Immature natural killer cell (primary cell): Measurements from ENCODE around the gene DGCR6L. TPM values are rescaled to one million over a fixed set of nuclear protein-coding genes. Genes with fewer than 3 reads are reported as not detected.
"Not testable (repeated sequence)": the region's sequence is repeated elsewhere in the genome, so short reads cannot be mapped to it uniquely, and the experiment has no call there.

Experiments
- DNase-seq, 3 donors: peaks; one replicate each; pipeline ENCODE4 v3.0.0; 2022; ENCODE audit warnings: mixed read lengths in 1 of 3
- H3K27ac Mint-ChIP-seq, 6 donors: one replicate each; pipeline ENCODE4 v1.8.0; 2020; ENCODE audit warnings: mixed read lengths in 6 of 6, mild to moderate bottlenecking in 5 of 6, inconsistent platforms in 4 of 6, moderate library complexity in 3 of 6
- H3K27me3 Mint-ChIP-seq, 3 donors: one replicate each; pipeline ENCODE4 v1.8.0; 2020 to 2021; ENCODE audit warnings: low read depth in 3 of 3, mild to moderate bottlenecking in 3 of 3, mixed read lengths in 3 of 3, moderate library complexity in 3 of 3, inconsistent platforms in 1 of 3
- H3K36me3 Mint-ChIP-seq, 3 donors: one replicate each; pipeline ENCODE4 v1.8.0; 2020; ENCODE audit warnings: mixed read lengths in 3 of 3, inconsistent platforms in 2 of 3, mild to moderate bottlenecking in 2 of 3
- H3K4me1 Mint-ChIP-seq, 2 donors: one replicate each; pipeline ENCODE4 v1.8.0; 2020; ENCODE audit warnings: inconsistent platforms in 2 of 2, mild to moderate bottlenecking in 2 of 2, mixed read lengths in 2 of 2, moderate library complexity in 1 of 2
- H3K4me3 Mint-ChIP-seq, 5 donors: one replicate each; pipeline ENCODE4 v1.8.0; 2020; ENCODE audit warnings: mild to moderate bottlenecking in 5 of 5, mixed read lengths in 5 of 5, inconsistent platforms in 3 of 5, moderate library complexity in 3 of 5
- H3K9me3 Mint-ChIP-seq, 6 donors: one replicate each; pipeline ENCODE4 v1.8.0; 2020; ENCODE audit warnings: mild to moderate bottlenecking in 6 of 6, mixed read lengths in 6 of 6, inconsistent platforms in 4 of 6, moderate library complexity in 3 of 6
- polyA plus RNA-seq, 3 donors: library from polyadenylated mRNA; unstranded; fragments of 300-500 nt; fragmentation: Illumina TruSeq; gene quantifications; one replicate each; pipeline ENCODE4 v1.2.3, GENCODE V29; 2021

DGCR6L gene
- polyA plus RNA-seq, 3 donors from 2014 or later = 143 to 160 (median 147) TPM

GRCh38 chr22:20297414-20298109 lies 22.3 kb downstream of the DGCR6L start:
- Mint-ChIP-seq H3K36me3 (no peaks in the 10 kb centered on the region), H3K4me1 (peaks cover 0 to 5% of the 10 kb centered on the region in 2 donors), H3K27ac (no peak overlapping the region), H3K9me3 (no peaks in the 10 kb centered on the region), H3K27me3 (peaks cover under 1 to 10% (median 6%) of the 10 kb centered on the region in 3 donors), H3K4me3 (peak overlapping the region; percentile 66 to 82 (median 82))
- no peak for DNase-seq

- Mint-ChIP-seq H3K9me3 (no peaks in the 10 kb centered on the region), H3K27me3 (peaks cover 0 to 9% (median 4%) of the 10 kb centered on the region in 3 donors), H3K4me1 (peaks cover 0 to 5% of the 10 kb centered on the region in 2 donors), H3K36me3 (no peaks in the 10 kb centered on the region), H3K27ac (no peak overlapping the region), H3K4me3 (peak overlapping the region in 1 of 5 donors; percentile 10)
- no peak for DNase-seq
Observed at GRCh38 chr22:20296598-20296997, 23.3 kb downstream of the DGCR6L start.

GRCh38 chr22:20295262-20296064 lies 24.4 kb downstream of the DGCR6L start:
- H3K4me1 Mint-ChIP-seq = peaks cover 0 to 5% of the 10 kb centered on the region in 2 donors
- H3K27ac Mint-ChIP-seq = no peak overlapping the region
- no peak for DNase-seq
- peaks cover 0 to 3% (median 0%) of the 10 kb centered on the region in 3 donors for H3K27me3 Mint-ChIP-seq
- H3K4me3 Mint-ChIP-seq = no peak overlapping the region
- no peaks in the 10 kb centered on the region for H3K36me3 Mint-ChIP-seq
- no peaks in the 10 kb centered on the region for H3K9me3 Mint-ChIP-seq

- H3K9me3 Mint-ChIP-seq = no peaks in the 10 kb centered on the region
- H3K4me3 Mint-ChIP-seq = no peak overlapping the region
- H3K27me3 Mint-ChIP-seq = peaks cover 0 to 3% (median 1%) of the 10 kb centered on the region in 3 donors
- H3K36me3 Mint-ChIP-seq = no peaks in the 10 kb centered on the region
- no peak overlapping the region for H3K27ac Mint-ChIP-seq
- H3K4me1 Mint-ChIP-seq = no peaks in the 10 kb centered on the region
- DNase-seq = no peak
Observed at GRCh38 chr22:20292673-20293232, 27.1 kb downstream of the DGCR6L start.

GRCh38 chr22:20292108-20292507 lies 27.8 kb downstream of the DGCR6L start:
- Mint-ChIP-seq H3K4me1 (no peaks in the 10 kb centered on the region), H3K36me3 (no peaks in the 10 kb centered on the region), H3K27me3 (peaks cover 0 to 2% (median 1%) of the 10 kb centered on the region in 3 donors), H3K27ac (no peak overlapping the region), H3K9me3 (no peaks in the 10 kb centered on the region), H3K4me3 (no peak overlapping the region)
- DNase-seq = no peak

GRCh38 chr22:20291604-20292063 lies 28.2 kb downstream of the DGCR6L start:
- H3K9me3 Mint-ChIP-seq = no peaks in the 10 kb centered on the region
- H3K4me3 Mint-ChIP-seq = no peak overlapping the region
- H3K27ac Mint-ChIP-seq = no peak overlapping the region
- no peak for DNase-seq
- peaks cover 0 to 2% (median 1%) of the 10 kb centered on the region in 3 donors for H3K27me3 Mint-ChIP-seq
- no peaks in the 10 kb centered on the region for H3K4me1 Mint-ChIP-seq
- H3K36me3 Mint-ChIP-seq = no peaks in the 10 kb centered on the region

GRCh38 chr22:20291249-20291586 lies 28.6 kb downstream of the DGCR6L start:
- no peak overlapping the region for H3K4me3 Mint-ChIP-seq
- no peaks in the 10 kb centered on the region for H3K4me1 Mint-ChIP-seq
- peaks cover 0 to 1% (median 0%) of the 10 kb centered on the region in 3 donors for H3K27me3 Mint-ChIP-seq
- H3K36me3 Mint-ChIP-seq = no peaks in the 10 kb centered on the region
- no peaks in the 10 kb centered on the region for H3K9me3 Mint-ChIP-seq
- no peak for DNase-seq
- H3K27ac Mint-ChIP-seq = no peak overlapping the region

GRCh38 chr22:20290578-20291248 lies 29.1 kb downstream of the DGCR6L start:
- Mint-ChIP-seq H3K36me3 (no peaks in the 10 kb centered on the region), H3K9me3 (no peaks in the 10 kb centered on the region), H3K4me1 (no peaks in the 10 kb centered on the region), H3K4me3 (no peak overlapping the region), H3K27ac (no peak overlapping the region), H3K27me3 (peaks cover 0 to 3% (median 0%) of the 10 kb centered on the region in 3 donors)
- DNase-seq = no peak

GRCh38 chr22:20290045-20290392 lies 29.8 kb downstream of the DGCR6L start:
- Mint-ChIP-seq H3K4me1 (no peaks in the 10 kb centered on the region), H3K4me3 (no peak overlapping the region), H3K27me3 (peaks cover 0 to 3% (median 0%) of the 10 kb centered on the region in 3 donors), H3K27ac (no peak overlapping the region), H3K36me3 (no peaks in the 10 kb centered on the region), H3K9me3 (no peaks in the 10 kb centered on the region)
- DNase-seq = no peak

GRCh38 chr22:20289182-20290044 lies 30.4 kb downstream of the DGCR6L start:
- not testable (repeated sequence) for H3K27ac Mint-ChIP-seq, H3K4me1 Mint-ChIP-seq, H3K4me3 Mint-ChIP-seq, H3K27me3 Mint-ChIP-seq, H3K9me3 Mint-ChIP-seq, DNase-seq, H3K36me3 Mint-ChIP-seq

- not testable (repeated sequence) for H3K27me3 Mint-ChIP-seq, H3K27ac Mint-ChIP-seq, H3K4me1 Mint-ChIP-seq, H3K9me3 Mint-ChIP-seq, H3K36me3 Mint-ChIP-seq, DNase-seq, H3K4me3 Mint-ChIP-seq
Observed at GRCh38 chr22:20286784-20287423, 33.0 kb downstream of the DGCR6L start.

- H3K4me1 Mint-ChIP-seq = not testable (repeated sequence)
Observed at GRCh38 chr22:20286312-20286660, 33.6 kb downstream of the DGCR6L start.

More at GRCh38 chr22:20286312-20286660, 33.6 kb downstream of the DGCR6L start:
- H3K27ac Mint-ChIP-seq, H3K27me3 Mint-ChIP-seq, H3K36me3 Mint-ChIP-seq, DNase-seq, H3K4me3 Mint-ChIP-seq, H3K9me3 Mint-ChIP-seq: not testable (repeated sequence)
